Activated T-cell treated with anti-CD3 and anti-CD28 coated beads, Interleukin-2, amount 50 U/mL, for 72 hours (primary cell): ENCODE measurements around the gene TREML2. TPM values are rescaled to one million over a fixed set of nuclear protein-coding genes. Genes with fewer than 3 reads are reported as not detected.
A peak's percentile ranks its signal among the peaks of the same experiment; 100 is the strongest.

Experiments used
- ATAC-seq, 2 donors: fragments of 150-1000 bp; cut with Tn5 transposase; replicated peaks in 1 of 2; 2 replicates each; pipeline ENCODE4 v1.10.0; 2021; ENCODE audit warnings: moderate library complexity in 2 of 2, mild to moderate bottlenecking in 1 of 2
- DNase-seq, 2 donors: peaks; one replicate each; pipeline ENCODE4 v3.0.0; 2021 to 2022; ENCODE audit warnings: mixed read lengths in 1 of 2
- H3K27ac Mint-ChIP-seq: one replicate; pipeline ENCODE4 v1.8.0; 2022; ENCODE audit warnings: mild to moderate bottlenecking, moderate library complexity, mixed read lengths
- H3K27me3 Mint-ChIP-seq: one replicate; pipeline ENCODE4 v1.8.0; 2022; ENCODE audit warnings: low read depth, mixed read lengths
- H3K36me3 Mint-ChIP-seq, 2 donors: one replicate each; pipeline ENCODE4 v1.8.0; 2022; ENCODE audit warnings: mixed read lengths in 2 of 2, mild to moderate bottlenecking in 1 of 2; ENCODE audit not compliant: insufficient read depth in 2 of 2
- H3K4me1 Mint-ChIP-seq: one replicate; pipeline ENCODE4 v1.8.0; 2022; ENCODE audit warnings: low read depth, mixed read lengths
- H3K4me3 Mint-ChIP-seq, 2 donors: one replicate each; pipeline ENCODE4 v1.8.0; 2022; ENCODE audit warnings: mild to moderate bottlenecking in 2 of 2, mixed read lengths in 2 of 2, moderate library complexity in 2 of 2
- H3K9me3 Mint-ChIP-seq, 2 donors: one replicate each; pipeline ENCODE4 v1.8.0; 2022; ENCODE audit warnings: mixed read lengths in 2 of 2
- total RNA-seq, 2 donors: library from RNA; stranded (reverse); gene quantifications; one replicate each; pipeline ENCODE4 v1.2.3, GENCODE V29; 2022

Gene TREML2
- total RNA-seq, 2 donors from 2014 or later: 8.8 to 15.0 TPM

- H3K27ac Mint-ChIP-seq: no peak overlapping the region
- DNase-seq (no peak), ATAC-seq (no peak)
- H3K4me1 Mint-ChIP-seq: peaks cover 6% of the 10 kb centered on the region
- H3K9me3 Mint-ChIP-seq: no peaks in the 10 kb centered on the region
- no peak overlapping the region for H3K4me3 Mint-ChIP-seq
- H3K36me3 Mint-ChIP-seq: no peaks in the 10 kb centered on the region
- H3K27me3 Mint-ChIP-seq: no peaks in the 10 kb centered on the region
Measured at GRCh38 chr6:41226752-41227151, 25.8 kb upstream of the TREML2 start.

- Mint-ChIP-seq H3K27me3 (no peaks in the 10 kb centered on the region), H3K4me1 (peaks cover 7% of the 10 kb centered on the region), H3K36me3 (peaks cover 0 to 3% of the 10 kb centered on the region in 2 donors), H3K27ac (no peak overlapping the region), H3K4me3 (no peak overlapping the region), H3K9me3 (no peaks in the 10 kb centered on the region)
- ATAC-seq (no peak), DNase-seq (no peak)
Measured at GRCh38 chr6:41224800-41225199, 23.9 kb upstream of the TREML2 start.

DNA sequence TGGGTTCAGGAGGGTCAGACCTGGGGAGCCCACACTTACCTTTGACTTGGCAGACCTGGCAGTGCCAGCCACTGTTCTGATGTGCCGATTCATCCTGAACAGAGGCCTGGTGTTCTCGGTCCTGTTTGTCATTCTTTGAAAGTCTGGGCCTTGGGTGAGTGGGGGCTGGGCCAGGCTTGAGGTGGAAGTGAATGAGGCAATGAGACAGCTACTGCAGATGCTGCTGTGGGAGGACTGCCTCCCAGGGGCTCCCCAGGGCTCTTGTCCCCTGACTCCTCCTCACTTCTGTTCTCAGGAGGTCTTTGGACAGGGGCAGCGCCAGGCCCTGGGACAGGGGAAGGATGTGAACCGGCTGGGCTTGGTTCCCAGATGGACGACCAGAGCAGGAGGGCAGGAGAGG is 21.6 kb upstream of the TREML2 start:
- H3K36me3 Mint-ChIP-seq: peaks cover 0 to 3% of the 10 kb centered on the region in 2 donors
- no peaks in the 10 kb centered on the region for H3K27me3 Mint-ChIP-seq
- ATAC-seq (peak in 1 of 2 donors; percentile 17), DNase-seq (no peak)
- H3K4me3 Mint-ChIP-seq: no peak overlapping the region
- H3K4me1 Mint-ChIP-seq: peaks cover 7% of the 10 kb centered on the region
- H3K27ac Mint-ChIP-seq: no peak overlapping the region
- no peaks in the 10 kb centered on the region for H3K9me3 Mint-ChIP-seq

DNA sequence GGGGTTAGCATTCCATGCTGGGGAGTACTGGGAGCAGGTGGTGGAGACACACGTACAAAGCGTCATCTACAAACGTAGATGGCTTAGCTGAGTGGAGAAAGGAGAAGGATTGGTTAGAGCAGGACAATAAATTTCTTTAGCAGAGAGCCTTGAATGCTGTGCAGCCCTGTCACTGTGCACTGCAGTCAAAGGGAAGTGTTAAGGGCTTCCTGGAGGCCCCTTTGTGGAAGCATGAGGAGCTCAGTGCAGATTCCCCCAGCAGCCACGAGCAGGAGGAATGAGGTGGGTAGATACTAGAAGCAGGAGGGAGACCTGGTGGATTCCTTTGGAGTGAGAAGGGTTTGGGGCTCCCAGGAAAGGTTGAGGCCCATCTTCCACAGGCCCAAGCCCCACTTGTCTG is 21.1 kb upstream of the TREML2 start:
- no peaks in the 10 kb centered on the region for H3K9me3 Mint-ChIP-seq
- H3K4me1 Mint-ChIP-seq: peaks cover 7% of the 10 kb centered on the region
- no peak for DNase-seq
- H3K36me3 Mint-ChIP-seq: peaks cover 0 to 3% of the 10 kb centered on the region in 2 donors
- ATAC-seq: no peak
- H3K4me3 Mint-ChIP-seq: no peak overlapping the region
- no peak overlapping the region for H3K27ac Mint-ChIP-seq
- H3K27me3 Mint-ChIP-seq: no peaks in the 10 kb centered on the region

- Mint-ChIP-seq H3K27ac (no peak overlapping the region), H3K36me3 (peaks cover 10 to 11% of the 10 kb centered on the region in 2 donors), H3K4me3 (no peak overlapping the region), H3K27me3 (no peaks in the 10 kb centered on the region), H3K4me1 (no peaks in the 10 kb centered on the region), H3K9me3 (peaks cover 4 to 8% of the 10 kb centered on the region in 2 donors)
- DNase-seq (no peak), ATAC-seq (no peak)
Measured at GRCh38 chr6:41216616-41217015, 15.7 kb upstream of the TREML2 start.

DNA sequence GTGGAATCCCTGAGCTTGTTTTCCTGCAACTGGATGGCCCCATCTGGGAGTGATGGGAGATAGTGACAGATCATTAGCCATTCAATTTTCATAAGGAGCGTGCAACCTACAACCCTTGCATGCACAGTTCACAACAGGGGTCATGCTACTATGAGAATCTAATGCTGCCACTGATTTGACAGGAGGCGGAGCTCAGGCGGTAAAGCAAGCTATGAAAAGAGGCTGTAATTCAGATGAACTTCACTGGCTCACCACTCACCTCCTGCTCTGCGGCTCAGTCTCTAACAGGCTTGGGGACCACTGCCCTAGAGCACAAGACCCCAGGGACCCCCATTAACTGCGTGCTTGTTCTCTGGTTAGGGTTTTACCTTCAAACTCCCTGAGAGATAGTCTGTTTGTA is 14.8 kb upstream of the TREML2 start:
- H3K27me3 Mint-ChIP-seq: no peaks in the 10 kb centered on the region
- no peak overlapping the region for H3K4me3 Mint-ChIP-seq
- H3K36me3 Mint-ChIP-seq: peaks cover 10 to 11% of the 10 kb centered on the region in 2 donors
- no peak for DNase-seq
- H3K27ac Mint-ChIP-seq: no peak overlapping the region
- no peak for ATAC-seq
- H3K4me1 Mint-ChIP-seq: no peaks in the 10 kb centered on the region
- H3K9me3 Mint-ChIP-seq: peaks cover 4 to 8% of the 10 kb centered on the region in 2 donors

DNA sequence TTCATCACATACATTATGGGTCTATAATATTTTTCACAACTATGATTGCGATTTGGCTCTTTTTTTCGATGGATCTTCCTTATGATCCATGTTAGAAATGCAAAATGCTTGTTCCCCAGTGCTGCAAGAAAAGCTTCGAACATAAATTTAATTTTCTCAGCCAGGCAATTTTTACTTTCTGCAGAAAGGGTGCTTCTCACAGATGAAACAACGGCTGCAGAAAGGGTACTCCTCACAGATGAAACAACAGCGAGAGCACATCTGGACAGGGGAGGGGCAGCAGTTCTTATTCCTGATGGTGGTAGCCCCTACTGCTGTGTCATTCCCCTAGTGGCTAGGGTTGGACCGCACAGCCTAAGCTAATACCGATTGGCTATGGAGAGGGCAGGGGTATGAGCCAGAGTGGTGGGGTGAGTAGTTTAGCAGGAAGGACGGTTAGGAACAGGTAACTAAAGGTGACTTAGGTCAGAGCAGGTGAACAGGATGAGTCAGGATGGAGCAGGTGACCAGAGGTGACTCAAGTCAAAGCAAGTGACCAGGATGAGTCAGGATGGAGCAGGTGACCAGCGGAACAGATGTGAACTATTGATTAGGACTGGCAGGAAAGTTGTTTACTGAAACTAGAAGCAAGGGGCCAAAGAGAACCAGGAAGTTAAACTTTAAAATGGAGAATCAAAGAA is 13.8 kb upstream of the TREML2 start:
- Mint-ChIP-seq H3K9me3 (peaks cover 4 to 8% of the 10 kb centered on the region in 2 donors), H3K36me3 (peaks cover 7 to 11% of the 10 kb centered on the region in 2 donors), H3K27me3 (no peaks in the 10 kb centered on the region), H3K4me1 (peaks cover 1% of the 10 kb centered on the region), H3K27ac (no peak overlapping the region), H3K4me3 (no peak overlapping the region)
- ATAC-seq: no peak
- DNase-seq: no peak

- Mint-ChIP-seq H3K4me1 (peaks cover 17% of the 10 kb centered on the region), H3K4me3 (no peak overlapping the region), H3K9me3 (peaks cover 4% of the 10 kb centered on the region in 2 donors), H3K36me3 (peaks cover 7 to 9% of the 10 kb centered on the region in 2 donors), H3K27ac (no peak overlapping the region), H3K27me3 (no peaks in the 10 kb centered on the region)
- no peak for ATAC-seq
- no peak for DNase-seq
Measured at GRCh38 chr6:41209547-41210320, 8.8 kb upstream of the TREML2 start.

DNA sequence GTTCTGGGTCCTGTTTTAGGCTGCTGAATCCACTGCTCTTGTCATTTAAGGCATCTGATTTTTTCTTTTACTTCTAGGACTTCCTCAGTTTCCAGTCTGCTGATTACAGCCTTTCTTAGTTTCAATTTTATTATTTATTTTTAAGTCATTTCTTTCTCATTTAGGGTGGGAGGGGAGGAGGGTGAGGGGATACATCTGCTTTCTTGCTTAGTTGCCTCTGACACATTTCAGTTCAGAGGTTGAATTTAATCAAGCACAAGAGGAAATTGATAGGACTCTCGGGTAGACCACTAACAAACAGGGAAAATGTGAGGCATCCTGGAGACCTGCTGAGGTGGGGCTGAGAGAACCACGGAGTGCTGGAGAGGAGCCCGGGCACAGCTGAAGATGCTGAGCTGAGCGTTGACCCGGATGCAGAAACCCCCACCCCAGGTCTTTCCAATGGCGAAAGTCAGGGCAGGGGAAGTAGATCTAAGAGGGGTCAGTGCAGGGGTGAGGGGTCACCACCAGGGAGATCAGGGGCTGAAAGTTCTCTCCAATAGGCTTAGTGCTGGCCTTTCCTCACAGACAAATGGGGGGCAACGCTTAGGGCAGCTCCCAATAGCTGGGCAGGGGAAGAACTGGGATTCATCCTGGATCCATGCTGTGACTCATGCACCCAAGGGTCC is 7.6 kb upstream of the TREML2 start:
- peaks cover 2 to 3% of the 10 kb centered on the region in 2 donors for H3K36me3 Mint-ChIP-seq
- ATAC-seq: peak in 1 of 2 donors; percentile 53
- DNase-seq: no peak
- no peaks in the 10 kb centered on the region for H3K27me3 Mint-ChIP-seq
- H3K9me3 Mint-ChIP-seq: no peaks in the 10 kb centered on the region
- H3K4me3 Mint-ChIP-seq: no peak overlapping the region
- H3K4me1 Mint-ChIP-seq: peaks cover 17% of the 10 kb centered on the region
- H3K27ac Mint-ChIP-seq: no peak overlapping the region

DNA sequence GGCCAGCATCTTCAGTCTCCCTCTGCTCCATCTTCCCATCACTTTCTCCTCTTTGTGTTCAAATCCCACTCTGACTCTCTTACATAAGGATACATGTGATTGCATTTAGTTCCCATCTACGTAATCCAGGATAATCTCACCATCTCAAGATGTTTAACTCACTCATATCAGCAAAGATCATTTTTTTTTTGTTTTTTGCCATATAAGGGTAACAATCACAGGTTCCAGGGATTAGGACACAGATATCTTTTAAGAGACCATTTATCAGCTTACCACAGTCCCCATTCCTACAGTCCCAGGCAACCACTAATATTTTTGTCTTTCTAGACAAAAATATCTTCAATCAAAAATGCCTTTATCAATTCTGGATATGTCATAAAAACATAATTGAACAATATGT is 3.2 kb upstream of the TREML2 start:
- Mint-ChIP-seq H3K27ac (no peak overlapping the region), H3K4me1 (peaks cover 47% of the 10 kb centered on the region), H3K27me3 (no peaks in the 10 kb centered on the region), H3K36me3 (peaks cover 2 to 3% of the 10 kb centered on the region in 2 donors), H3K4me3 (no peak overlapping the region), H3K9me3 (no peaks in the 10 kb centered on the region)
- ATAC-seq (no peak), DNase-seq (no peak)

DNA sequence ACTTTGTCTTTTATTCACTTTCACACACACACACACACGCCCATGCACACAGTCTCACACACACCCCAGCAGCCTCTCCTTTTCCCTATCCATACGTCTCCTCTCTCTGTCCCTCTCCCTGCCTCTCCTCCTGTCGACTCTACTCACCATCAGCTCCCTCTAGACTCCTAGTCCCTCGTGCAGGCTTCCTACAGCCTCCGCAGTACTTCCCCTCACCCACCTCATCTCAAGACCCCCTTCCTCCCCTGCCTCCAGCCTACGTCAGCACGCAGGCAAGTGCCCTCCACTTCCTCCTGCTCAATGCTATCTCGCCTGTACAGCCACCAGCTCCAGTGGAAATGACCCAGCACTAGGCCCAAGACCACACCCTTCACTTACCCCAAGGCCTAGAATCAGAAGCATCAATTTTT is 820 bp upstream of the TREML2 start:
- DNase-seq (no peak), ATAC-seq (no peak)
- peaks cover 51% of the 10 kb centered on the region for H3K4me1 Mint-ChIP-seq
- H3K4me3 Mint-ChIP-seq: peak overlapping the region; percentile 74 to 83
- H3K36me3 Mint-ChIP-seq: peaks cover 1 to 3% of the 10 kb centered on the region in 2 donors
- peak overlapping the region; percentile 92 for H3K27ac Mint-ChIP-seq
- no peaks in the 10 kb centered on the region for H3K27me3 Mint-ChIP-seq
- no peaks in the 10 kb centered on the region for H3K9me3 Mint-ChIP-seq

DNA sequence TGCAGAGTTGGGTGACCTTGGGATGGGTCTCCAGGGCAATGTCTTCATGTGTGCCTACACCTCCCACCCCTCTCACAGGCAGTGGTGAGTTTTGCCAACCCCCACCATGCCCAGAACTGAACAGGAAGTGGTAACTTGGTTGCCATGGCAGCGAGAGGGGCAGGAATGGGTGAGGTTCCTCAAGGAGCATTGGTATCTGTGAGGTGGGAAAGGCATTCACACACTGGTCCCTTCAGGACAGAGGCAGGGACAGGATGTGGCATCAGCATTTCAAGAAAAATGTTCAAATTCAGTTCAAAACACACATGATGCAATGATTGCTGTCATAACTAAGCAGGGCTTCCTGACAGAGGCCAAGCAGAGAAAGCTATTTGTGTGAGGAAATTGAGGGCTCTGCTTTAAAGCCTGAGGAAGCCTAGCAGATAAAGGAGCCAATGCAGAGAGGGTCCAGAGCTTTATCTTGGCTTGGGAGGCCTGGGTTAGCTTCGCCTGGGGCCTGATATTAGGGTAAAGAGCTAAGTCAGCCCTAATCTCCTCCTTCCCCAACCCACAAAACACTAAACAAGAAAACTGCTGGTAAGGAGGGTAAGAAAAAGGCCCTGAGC is 551 bp downstream of the TREML2 start:
- Mint-ChIP-seq H3K27me3 (no peaks in the 10 kb centered on the region), H3K36me3 (peaks cover 1 to 3% of the 10 kb centered on the region in 2 donors), H3K27ac (peak overlapping the region; percentile 92), H3K9me3 (no peaks in the 10 kb centered on the region), H3K4me3 (peak overlapping the region; percentile 74 to 83), H3K4me1 (peaks cover 56% of the 10 kb centered on the region)
- ATAC-seq: peak; percentile 59 to 72
- DNase-seq: peak; percentile 62 to 69
